PC-9 (cell line): Measurements from ENCODE around the gene FGFR3. TPM values are rescaled to one million over a fixed set of nuclear protein-coding genes. Genes with fewer than 3 reads are reported as not detected.

Experiments
- BruUV-seq: library from RNA; stranded (reverse); fragments of 400-500 nt; replicated peaks from 2 replicates; lab custom pipeline; 2021; lab: Mats Ljungman, UMichigan
- CTCF ChIA-PET: fragments of 300-600 bp; sonication (Branson Sonifier 250); formaldehyde crosslinking; loops from one replicate; lab custom pipeline; 2022; ENCODE audit warnings: antibody characterized with exemption; lab: Charles Lee
- POLR2A ChIA-PET: fragments of 300-600 bp; sonication (Branson Sonifier 250); formaldehyde crosslinking; loops from one replicate; lab custom pipeline; 2022; ENCODE audit warnings: antibody characterized with exemption; ENCODE audit not compliant: unreplicated experiment; lab: Charles Lee
- DNase-seq, 2 experiments: peaks; one replicate each; pipeline versions ENCODE4 v3.0.0 to v3.0.0-alpha.2; 2015 to 2022; ENCODE audit warnings: mixed read lengths in 1 of 2
- H2AFZ ChIP-seq: fragments of 200-600 bp; sonication (generic); 2 replicates; pipeline ENCODE4 v1.8.1; 2017; ENCODE audit warnings: antibody characterized with exemption
- H3F3A ChIP-seq: fragments of 200-600 bp; sonication (generic); 2 replicates; pipeline ENCODE4 v1.8.1; 2017; ENCODE audit warnings: antibody characterized with exemption, mild to moderate bottlenecking, low read depth; ENCODE audit not compliant: insufficient read depth
- H3K27ac ChIP-seq: fragments of 200-600 bp; sonication (generic); 2 replicates; pipeline ENCODE4 v1.6.1; 2016; ENCODE audit warnings: mixed run types
- H3K27me3 ChIP-seq: fragments of 200-600 bp; sonication (generic); 2 replicates; pipeline ENCODE4 v1.6.1; 2016; ENCODE audit warnings: low read depth, mixed run types; ENCODE audit not compliant: insufficient read depth
- H3K36me3 ChIP-seq: fragments of 200-600 bp; sonication (generic); 2 replicates; pipeline ENCODE4 v1.6.1; 2016; ENCODE audit warnings: low read depth, mixed run types
- H3K4me1 ChIP-seq: fragments of 200-600 bp; sonication (generic); replicated peaks from 2 replicates; pipeline ENCODE4 v1.6.1; 2016; ENCODE audit warnings: mixed run types; ENCODE audit not compliant: insufficient read depth
- H3K4me2 ChIP-seq: fragments of 200-600 bp; sonication (generic); 2 replicates; pipeline ENCODE4 v1.6.1; 2017; ENCODE audit warnings: mixed run types
- H3K4me3 ChIP-seq: fragments of 200-600 bp; sonication (generic); 2 replicates; pipeline ENCODE4 v1.6.1; 2016; ENCODE audit warnings: mixed run types
- H3K79me2 ChIP-seq: fragments of 200-600 bp; sonication (generic); 2 replicates; pipeline ENCODE4 v1.6.1; 2017; ENCODE audit warnings: low read depth, mixed run types
- H3K9me2 ChIP-seq: fragments of 200-600 bp; sonication (generic); 2 replicates; pipeline ENCODE4 v1.8.1; 2017; ENCODE audit warnings: mild to moderate bottlenecking; ENCODE audit not compliant: insufficient read depth
- H3K9me3 ChIP-seq: fragments of 200-600 bp; sonication (generic); 2 replicates; pipeline ENCODE4 v1.8.1; 2016; ENCODE audit warnings: low read depth; ENCODE audit not compliant: insufficient read depth
- H4K20me1 ChIP-seq: fragments of 200-600 bp; sonication (generic); 2 replicates; pipeline ENCODE4 v1.8.1; 2017; ENCODE audit not compliant: insufficient read depth
- EZH2 ChIP-seq: fragments of 200-600 bp; sonication (generic); IDR thresholded peaks from 2 replicates; pipeline ENCODE4 v1.8.0; 2017; ENCODE audit warnings: antibody characterized with exemption, low read depth
- intact Hi-C: fragments of 100-400 bp; cut with micrococcal nuclease; formaldehyde crosslinking; loops from one replicate; pipeline ENCODE4 v1.10.0; 2022; ENCODE audit not compliant: unreplicated experiment
- total RNA-seq: library from RNA; stranded (reverse); gene quantifications from 2 replicates; pipeline ENCODE4 v1.2.3, GENCODE V29; 2021
- TF ChIP-seq, protein P1 (sequence below): fragments of 200-600 bp; sonication (generic); conservative IDR thresholded peaks from 2 replicates; pipeline ENCODE4 v1.6.1; 2017; ENCODE audit warnings: mixed run types, antibody characterized with exemption, mild to moderate bottlenecking, moderate library complexity

The FGFR3 gene
- total RNA-seq, 1 experiment from 2014 or later = 8.2 TPM

DNA sequence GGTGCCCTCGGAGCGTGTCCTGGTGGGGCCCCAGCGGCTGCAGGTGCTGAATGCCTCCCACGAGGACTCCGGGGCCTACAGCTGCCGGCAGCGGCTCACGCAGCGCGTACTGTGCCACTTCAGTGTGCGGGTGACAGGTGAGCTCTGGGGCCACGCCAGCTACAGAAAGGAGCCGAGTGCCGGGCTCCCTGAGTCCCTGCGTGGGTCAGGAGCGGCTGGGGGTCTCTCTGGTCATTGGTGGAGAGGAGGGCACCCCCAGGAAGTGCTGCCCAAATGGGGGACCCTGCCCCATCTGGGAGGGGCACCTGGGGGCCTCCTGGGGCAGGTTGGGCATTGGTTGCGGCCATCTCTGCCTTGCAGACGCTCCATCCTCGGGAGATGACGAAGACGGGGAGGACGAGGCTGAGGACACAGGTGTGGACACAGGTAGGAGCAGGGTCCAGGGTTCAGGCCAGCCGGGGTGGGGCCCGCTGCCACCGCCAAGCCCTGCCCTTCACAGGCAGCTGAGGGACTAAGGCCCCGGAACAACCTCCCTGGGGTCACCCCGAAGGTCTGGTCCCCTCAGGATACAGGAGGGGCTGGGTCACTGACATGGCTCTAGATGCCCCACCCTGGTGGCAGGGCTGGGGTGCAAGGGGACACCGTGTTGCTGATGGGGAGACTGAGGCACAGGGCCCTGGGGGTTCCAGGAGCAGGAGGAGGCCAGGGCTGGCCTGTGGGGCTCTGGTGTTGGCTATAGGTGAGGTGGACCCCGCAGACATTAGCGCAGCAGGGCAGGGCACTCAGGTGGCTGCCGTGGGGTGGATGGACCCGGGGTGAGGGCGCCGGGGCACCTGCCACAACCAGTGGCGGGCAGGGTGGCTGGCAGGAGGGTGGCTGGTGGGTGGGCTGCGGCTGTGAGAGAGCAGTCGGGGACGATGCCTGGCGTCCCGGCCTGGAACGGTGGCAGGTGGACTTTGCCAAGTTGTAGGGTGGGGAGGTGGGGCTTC, 6.6 kb downstream of the FGFR3 start:
- H3K27ac ChIP-seq = no peak overlapping the region
- H3K4me3 ChIP-seq = no peak overlapping the region
- no TSS peak for BruUV-seq
- H3K36me3 ChIP-seq = no peaks in the 10 kb centered on the region
- no peaks in the 10 kb centered on the region for H3K9me2 ChIP-seq
- H3K27me3 ChIP-seq = peaks cover 25% of the 10 kb centered on the region
- H3K4me1 ChIP-seq = no peaks in the 10 kb centered on the region; the same call in 1 of the 2 replicates
- H3F3A ChIP-seq = peaks cover 7% of the 10 kb centered on the region; the same call in 1 of the 2 replicates
- H3K4me2 ChIP-seq = no peak overlapping the region
- H4K20me1 ChIP-seq = peaks cover 3% of the 10 kb centered on the region; the same call in 1 of the 2 replicates
- no peaks in the 10 kb centered on the region for H3K79me2 ChIP-seq
- DNase-seq = no peak
- CTCF ChIA-PET = no interaction called here
- POLR2A ChIA-PET = no interaction called here
- H2AFZ ChIP-seq = no peak overlapping the region
- H3K9me3 ChIP-seq = no peaks in the 10 kb centered on the region
- TF ChIP-seq EZH2 = no peak
- TF ChIP-seq, protein P1, sequence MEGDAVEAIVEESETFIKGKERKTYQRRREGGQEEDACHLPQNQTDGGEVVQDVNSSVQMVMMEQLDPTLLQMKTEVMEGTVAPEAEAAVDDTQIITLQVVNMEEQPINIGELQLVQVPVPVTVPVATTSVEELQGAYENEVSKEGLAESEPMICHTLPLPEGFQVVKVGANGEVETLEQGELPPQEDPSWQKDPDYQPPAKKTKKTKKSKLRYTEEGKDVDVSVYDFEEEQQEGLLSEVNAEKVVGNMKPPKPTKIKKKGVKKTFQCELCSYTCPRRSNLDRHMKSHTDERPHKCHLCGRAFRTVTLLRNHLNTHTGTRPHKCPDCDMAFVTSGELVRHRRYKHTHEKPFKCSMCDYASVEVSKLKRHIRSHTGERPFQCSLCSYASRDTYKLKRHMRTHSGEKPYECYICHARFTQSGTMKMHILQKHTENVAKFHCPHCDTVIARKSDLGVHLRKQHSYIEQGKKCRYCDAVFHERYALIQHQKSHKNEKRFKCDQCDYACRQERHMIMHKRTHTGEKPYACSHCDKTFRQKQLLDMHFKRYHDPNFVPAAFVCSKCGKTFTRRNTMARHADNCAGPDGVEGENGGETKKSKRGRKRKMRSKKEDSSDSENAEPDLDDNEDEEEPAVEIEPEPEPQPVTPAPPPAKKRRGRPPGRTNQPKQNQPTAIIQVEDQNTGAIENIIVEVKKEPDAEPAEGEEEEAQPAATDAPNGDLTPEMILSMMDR = no peak
- intact Hi-C loops = no loop called here

DNA sequence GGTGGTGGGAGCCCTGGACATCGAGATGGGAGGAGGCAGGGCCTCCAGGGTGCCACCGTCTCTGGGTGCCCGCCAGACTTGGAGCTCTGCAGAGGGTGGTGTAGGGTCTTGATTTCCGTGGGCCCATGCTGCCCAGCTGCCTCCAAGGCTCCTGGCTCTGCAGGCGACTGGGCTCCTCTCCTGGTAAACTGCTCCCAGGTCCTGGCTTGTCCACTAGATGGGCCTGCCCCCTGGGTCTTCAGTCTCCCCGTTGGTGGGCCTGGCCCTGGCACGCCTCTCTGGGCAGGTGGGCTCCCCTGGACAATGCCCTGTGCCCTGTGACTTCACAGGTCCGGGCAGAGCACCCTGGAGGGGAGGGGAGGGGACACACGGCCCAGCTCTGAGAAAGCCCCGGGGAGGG, 7.7 kb downstream of the FGFR3 start:
- ChIA-PET CTCF (interaction anchor here (0.5 kb wide), 1 partner anchor 76 kb away, joined by 4 read pairs; no protein-coding TSS in a partner anchor), POLR2A (no interaction called here)
- Histone ChIP-seq H4K20me1 (peaks cover 3% of the 10 kb centered on the region; the same call in 1 of the 2 replicates), H3K9me3 (no peaks in the 10 kb centered on the region), H3K9me2 (no peaks in the 10 kb centered on the region), H3F3A (peaks cover 7% of the 10 kb centered on the region; the same call in 1 of the 2 replicates), H3K79me2 (no peaks in the 10 kb centered on the region), H3K27me3 (peaks cover 14% of the 10 kb centered on the region), H3K36me3 (no peaks in the 10 kb centered on the region), H2AFZ (no peak overlapping the region), H3K4me1 (no peaks in the 10 kb centered on the region), H3K4me3 (no peak overlapping the region), H3K4me2 (no peak overlapping the region), H3K27ac (no peak overlapping the region)
- BruUV-seq = no TSS peak
- no peak for DNase-seq
- TF ChIP-seq EZH2 = no peak
- intact Hi-C loops = no loop called here

DNA sequence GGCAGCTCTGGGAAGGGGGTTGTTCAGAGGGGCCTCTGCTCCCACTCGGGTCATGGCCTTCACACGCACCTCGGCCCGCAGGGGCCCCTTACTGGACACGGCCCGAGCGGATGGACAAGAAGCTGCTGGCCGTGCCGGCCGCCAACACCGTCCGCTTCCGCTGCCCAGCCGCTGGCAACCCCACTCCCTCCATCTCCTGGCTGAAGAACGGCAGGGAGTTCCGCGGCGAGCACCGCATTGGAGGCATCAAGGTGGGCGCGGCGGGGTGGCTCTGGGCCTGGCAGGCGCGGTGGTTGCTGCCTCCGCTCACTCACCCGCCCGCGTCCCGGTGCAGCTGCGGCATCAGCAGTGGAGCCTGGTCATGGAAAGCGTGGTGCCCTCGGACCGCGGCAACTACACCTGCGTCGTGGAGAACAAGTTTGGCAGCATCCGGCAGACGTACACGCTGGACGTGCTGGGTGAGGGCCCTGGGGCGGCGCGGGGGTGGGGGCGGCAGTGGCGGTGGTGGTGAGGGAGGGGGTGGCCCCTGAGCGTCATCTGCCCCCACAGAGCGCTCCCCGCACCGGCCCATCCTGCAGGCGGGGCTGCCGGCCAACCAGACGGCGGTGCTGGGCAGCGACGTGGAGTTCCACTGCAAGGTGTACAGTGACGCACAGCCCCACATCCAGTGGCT, 8.3 kb downstream of the FGFR3 start:
- H3K9me2 ChIP-seq = no peaks in the 10 kb centered on the region
- H3K4me3 ChIP-seq = no peak overlapping the region
- H3F3A ChIP-seq = peaks cover under 1% of the 10 kb centered on the region; the same call in 1 of the 2 replicates
- H4K20me1 ChIP-seq = no peaks in the 10 kb centered on the region
- BruUV-seq = no TSS peak
- CTCF ChIA-PET = interaction anchor here (0.5 kb wide), 1 partner anchor 75 kb away, joined by 4 read pairs; no protein-coding TSS in a partner anchor
- DNase-seq = no peak
- intact Hi-C loops = no loop called here
- H3K36me3 ChIP-seq = no peaks in the 10 kb centered on the region
- TF ChIP-seq EZH2 = no peak
- TF ChIP-seq, protein P1 = no peak
- no peaks in the 10 kb centered on the region for H3K79me2 ChIP-seq
- no peak overlapping the region for H3K27ac ChIP-seq
- no peaks in the 10 kb centered on the region for H3K4me1 ChIP-seq
- H2AFZ ChIP-seq = no peak overlapping the region
- peaks cover 8% of the 10 kb centered on the region; the same call in 1 of the 2 replicates for H3K27me3 ChIP-seq
- no peaks in the 10 kb centered on the region for H3K9me3 ChIP-seq
- no peak overlapping the region for H3K4me2 ChIP-seq
- POLR2A ChIA-PET = no interaction called here
